NCI-H2196 (cell line): ENCODE data around the gene PDK1.
"Not testable (repeated sequence)": the region's sequence is repeated elsewhere in the genome, so short reads cannot be mapped to it uniquely, and the experiment has no call there.

Experiments used
- DNase-seq: peaks from one replicate; lab custom pipeline; 2025; ENCODE audit not compliant: unreplicated experiment; lab: John Stamatoyannopoulos, UW

The PDK1 gene

GRCh38 chr2:172552547-172553291 is 3.2 kb upstream of the PDK1 start:
- no peak for DNase-seq

DNA sequence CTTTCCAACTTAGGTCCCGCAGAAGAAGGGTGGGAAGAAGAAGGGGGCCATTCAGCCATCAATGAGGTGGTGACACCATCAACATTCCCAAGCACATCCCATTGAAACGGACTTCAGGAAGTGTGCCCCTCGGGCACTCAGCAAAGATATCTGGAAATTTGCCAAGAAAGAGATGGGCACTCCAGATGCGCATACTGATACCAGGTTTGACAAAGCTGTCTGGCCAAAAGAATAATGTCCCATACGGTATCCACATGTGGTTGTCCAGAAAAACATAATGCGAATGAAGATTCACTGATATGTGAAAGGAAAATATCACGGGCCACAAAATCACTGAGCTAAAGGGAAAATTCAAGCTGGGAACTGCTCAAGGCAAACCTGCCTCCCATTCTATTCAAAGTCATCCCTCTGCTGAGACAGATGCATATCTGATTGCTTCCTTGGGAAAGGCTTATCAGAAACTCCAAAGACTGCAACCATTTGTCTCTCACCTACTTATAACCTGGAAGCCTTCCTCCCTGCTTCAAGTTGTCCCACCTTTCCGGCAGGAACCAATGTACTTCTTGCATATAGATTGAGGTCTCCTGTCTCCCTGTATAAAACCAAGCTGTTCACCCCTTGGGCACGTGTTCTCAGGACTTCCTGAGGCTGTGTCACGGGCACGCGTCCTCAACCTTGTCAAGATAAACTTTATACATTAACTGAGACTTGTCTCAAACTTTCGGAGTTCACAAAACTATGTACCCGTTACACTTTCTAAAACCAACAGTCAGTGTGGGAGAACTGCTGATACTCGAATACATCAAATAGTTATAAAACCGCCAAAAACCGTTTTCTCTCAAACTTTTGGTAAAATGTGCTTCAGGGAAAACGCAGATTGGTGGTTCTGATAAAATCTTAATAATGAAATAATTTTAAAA is 1.3 kb upstream of the PDK1 start:
- no peak for DNase-seq

DNA sequence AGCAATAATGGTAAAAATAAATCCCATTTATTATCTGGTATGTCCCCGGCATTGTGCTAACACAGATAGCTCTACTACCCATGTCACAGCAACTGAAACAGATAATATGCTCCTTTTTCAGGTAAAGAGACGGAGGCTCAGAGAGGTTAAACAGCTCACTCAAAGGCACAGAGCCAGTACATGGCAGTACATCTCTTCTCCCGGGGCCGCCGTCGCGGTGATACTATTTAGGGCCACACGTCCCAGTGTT is 693 bp upstream of the PDK1 start:
- DNase-seq, result no peak

DNA sequence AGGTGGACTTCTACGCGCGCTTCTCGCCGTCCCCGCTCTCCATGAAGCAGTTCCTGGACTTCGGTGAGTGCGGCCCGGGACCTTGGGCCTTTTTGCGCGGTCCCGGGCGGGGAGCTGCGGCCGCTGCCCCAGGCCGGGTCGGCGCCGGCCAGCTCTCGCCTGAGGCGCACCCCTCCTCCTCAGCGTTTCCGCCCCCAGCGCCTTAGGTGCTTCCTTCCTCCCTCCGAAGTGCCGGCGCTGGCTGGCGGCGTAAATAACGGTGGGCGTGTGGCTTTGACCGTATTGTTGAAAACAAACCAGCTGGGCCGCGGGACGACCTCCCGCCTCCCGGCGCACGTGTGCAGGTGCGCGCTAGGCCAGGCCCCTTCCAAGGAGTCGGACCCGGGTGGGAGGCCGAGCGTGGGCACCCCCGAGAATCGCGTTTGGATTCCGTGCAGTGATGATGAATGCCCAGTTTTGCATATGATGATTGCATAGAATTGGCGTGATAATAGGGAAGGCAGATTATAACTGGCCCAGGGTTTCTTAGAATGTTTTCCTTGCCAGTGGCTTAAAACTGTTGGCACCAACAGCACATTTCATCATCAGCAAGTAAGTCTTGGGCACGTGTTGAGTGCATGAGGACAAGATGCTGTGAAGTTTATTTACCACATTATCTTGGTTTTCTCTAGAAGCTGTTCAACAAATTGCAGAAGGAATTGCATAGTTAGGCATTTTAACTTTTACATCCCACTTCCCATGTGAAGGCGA is 569 bp downstream of the PDK1 start:
- peak; percentile 39 for DNase-seq

DNA sequence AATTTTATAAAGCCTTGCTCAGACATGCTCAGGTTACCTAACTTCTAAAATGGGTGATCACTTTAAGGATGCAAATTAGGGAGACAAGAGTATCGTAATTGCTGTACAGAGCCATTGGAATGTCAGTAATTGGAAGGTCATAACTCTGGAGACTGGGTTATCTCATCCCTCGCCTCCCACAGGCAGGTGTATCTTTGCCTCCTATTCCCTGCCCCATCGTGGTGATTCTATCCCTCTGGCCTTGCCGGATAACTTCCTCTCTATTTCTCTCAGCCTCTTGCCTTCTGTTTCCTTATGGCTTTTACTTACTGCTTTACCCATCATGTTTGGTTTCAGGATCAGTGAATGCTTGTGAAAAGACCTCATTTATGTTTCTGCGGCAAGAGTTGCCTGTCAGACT is 2.5 kb downstream of the PDK1 start:
- DNase-seq, result no peak

DNA sequence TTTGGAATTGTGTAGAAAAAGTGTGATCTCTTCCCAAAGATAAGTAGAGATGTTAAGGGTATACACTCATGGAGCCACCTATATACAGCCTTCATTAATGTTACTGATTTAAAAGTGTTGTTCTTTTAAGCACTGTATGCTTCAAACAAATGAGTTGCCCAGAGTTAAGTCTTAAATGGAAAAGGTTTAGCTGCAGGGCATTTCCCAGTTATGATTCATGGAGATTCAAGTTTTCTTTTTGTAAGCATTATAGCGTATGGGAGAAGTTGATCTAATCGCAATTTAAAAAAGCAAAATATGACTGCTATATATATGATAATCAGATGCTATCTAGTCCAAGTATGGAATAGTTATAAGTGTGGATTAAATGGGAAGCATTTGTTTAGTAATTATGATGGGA is 4.8 kb downstream of the PDK1 start:
- no peak for DNase-seq

DNA sequence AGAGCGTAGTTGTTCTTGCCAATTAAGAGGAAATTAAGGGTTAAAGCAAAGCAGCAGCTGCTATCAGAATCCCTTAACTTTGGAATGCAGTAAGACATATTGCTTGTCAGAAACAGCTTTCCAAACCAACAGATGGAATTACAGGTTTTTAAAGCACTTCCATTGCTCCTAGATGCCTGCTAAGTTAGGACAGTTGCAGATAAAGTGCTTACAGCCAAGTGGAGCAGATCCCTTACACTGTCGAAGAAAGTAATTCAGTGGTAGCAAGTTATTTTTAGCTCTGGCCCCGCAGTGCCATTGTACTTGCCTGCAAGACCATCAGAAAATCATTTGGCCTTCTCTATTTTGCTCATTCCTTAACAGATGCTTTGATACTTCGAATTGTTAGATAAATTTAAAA is 5.4 kb downstream of the PDK1 start:
- no peak for DNase-seq

GRCh38 chr2:172562298-172562697 is 6.4 kb downstream of the PDK1 start:
- DNase-seq, result no peak

DNA sequence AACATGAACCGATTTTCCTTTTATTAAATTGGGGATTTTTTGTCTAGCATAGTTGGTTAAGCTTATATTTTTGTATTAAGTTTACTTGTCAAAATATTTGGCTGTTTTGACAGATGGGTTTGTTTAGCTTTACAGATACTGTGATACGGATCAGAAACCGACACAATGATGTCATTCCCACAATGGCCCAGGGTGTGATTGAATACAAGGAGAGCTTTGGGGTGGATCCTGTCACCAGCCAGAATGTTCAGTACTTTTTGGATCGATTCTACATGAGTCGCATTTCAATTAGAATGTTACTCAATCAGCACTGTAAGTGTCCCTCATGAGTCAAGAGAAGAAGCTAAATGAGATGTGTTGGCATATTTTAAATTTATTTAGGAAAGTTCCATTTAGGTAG is 8.5 kb downstream of the PDK1 start:
- no peak for DNase-seq

- no peak for DNase-seq
These were observed 15.4 kb downstream of the PDK1 start for GRCh38 chr2:172571245-172571644.

GRCh38 chr2:172572981-172573380 is 17.1 kb downstream of the PDK1 start:
- DNase-seq, result no peak

GRCh38 chr2:172574965-172575364 is 19.1 kb downstream of the PDK1 start:
- DNase-seq, result no peak

- DNase-seq, result no peak
These were observed 22.2 kb downstream of the PDK1 start for GRCh38 chr2:172578054-172578453.

GRCh38 chr2:172578860-172579512 is 23.1 kb downstream of the PDK1 start:
- DNase-seq, result no peak

DNA sequence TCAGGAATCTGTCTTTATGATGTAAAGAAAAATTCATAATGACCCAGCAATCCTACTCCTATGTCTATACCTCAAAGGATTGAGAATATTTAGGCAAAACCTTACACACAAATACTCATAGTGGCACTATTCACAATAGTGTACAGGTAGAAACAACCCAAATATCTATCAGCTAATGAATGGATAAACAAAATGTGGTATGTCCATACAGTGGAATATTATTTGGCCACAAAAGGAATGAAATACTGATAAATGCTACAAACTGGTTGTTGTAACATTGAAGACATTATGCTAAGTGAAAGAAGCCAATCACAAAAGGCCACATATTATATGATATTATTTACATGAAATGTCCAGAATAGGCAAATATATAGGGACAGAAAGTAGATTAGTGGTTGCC is 24.7 kb downstream of the PDK1 start:
- no peak for DNase-seq

DNA sequence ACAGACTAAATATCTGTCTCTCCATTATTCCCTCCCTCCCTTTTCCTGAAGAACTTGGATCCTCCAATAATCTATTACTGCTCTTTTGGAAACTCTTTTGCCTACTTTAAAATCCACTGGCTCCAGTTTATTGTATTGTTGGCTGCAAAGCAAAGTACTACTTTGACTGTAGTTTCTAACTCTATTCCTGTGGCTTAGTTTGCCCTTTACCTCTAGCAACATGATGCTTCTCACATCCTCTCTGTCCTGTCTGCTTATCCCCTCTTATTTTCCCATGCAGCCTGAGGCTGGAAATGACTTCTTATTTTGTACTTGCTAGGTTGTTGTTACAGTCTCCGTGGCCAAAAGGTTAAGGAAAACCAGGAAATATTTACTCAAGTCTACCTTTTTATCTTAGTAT is 26.8 kb downstream of the PDK1 start:
- no peak for DNase-seq

- no peak for DNase-seq
These were observed 30.5 kb downstream of the PDK1 start for GRCh38 chr2:172586245-172586891.

DNA sequence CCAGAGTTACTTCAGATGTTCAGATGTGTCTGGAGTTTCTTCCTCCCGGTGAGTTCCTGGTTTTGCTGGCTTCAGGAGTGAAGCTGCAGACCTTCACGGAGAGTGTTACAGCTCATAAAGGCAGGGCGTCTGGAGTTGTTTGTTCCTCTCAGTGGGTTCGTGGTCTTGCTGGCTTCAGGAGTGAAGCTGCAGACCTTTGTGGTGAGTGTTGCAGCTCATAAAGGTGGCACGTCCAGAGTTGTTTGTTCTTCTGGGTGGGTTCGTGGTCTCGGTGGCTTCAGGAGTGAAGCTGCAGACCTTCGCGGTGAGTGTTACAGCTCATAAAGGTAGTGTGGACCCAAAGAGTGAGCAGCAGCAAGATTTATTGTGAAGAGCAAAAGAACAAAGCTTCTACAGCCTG is 31.3 kb downstream of the PDK1 start:
- DNase-seq, result not testable (repeated sequence)

GRCh38 chr2:172588931-172589330 is 33.0 kb downstream of the PDK1 start:
- no peak for DNase-seq

GRCh38 chr2:172591386-172591785 is 35.5 kb downstream of the PDK1 start:
- not testable (repeated sequence) for DNase-seq

GRCh38 chr2:172592190-172592589 is 36.3 kb downstream of the PDK1 start:
- DNase-seq, result not testable (repeated sequence)
